22Rv1 (cell line): ENCODE data around the gene ZNF132.

ENCODE experiments used
- H3K27ac ChIP-seq: fragments of 450-650 bp; 2 replicates; pipeline ENCODE4 v1.5.1; 2017
- CTCF ChIP-seq: fragments of 450-650 bp; IDR thresholded peaks from 2 replicates; pipeline ENCODE4 v1.5.1; 2017; ENCODE audit warnings: mild to moderate bottlenecking
- ZFX ChIP-seq: fragments of 450-650 bp; IDR thresholded peaks from 2 replicates; pipeline ENCODE4 v1.6.1; 2017; ENCODE audit warnings: antibody characterized with exemption, borderline replicate concordance

Gene ZNF132

GRCh38 chr19:58416604-58417003, 23.3 kb downstream of the ZNF132 start:
- TF ChIP-seq CTCF (no peak), ZFX (no peak)

GRCh38 chr19:58409010-58409790, 30.8 kb downstream of the ZNF132 start:
- TF ChIP-seq CTCF, result no peak
- TF ChIP-seq ZFX, result no peak
- H3K27ac ChIP-seq, result peak overlapping the region; percentile 85

More at GRCh38 chr19:58416604-58417003, 23.3 kb downstream of the ZNF132 start:
- no peak overlapping the region for H3K27ac ChIP-seq

DNA sequence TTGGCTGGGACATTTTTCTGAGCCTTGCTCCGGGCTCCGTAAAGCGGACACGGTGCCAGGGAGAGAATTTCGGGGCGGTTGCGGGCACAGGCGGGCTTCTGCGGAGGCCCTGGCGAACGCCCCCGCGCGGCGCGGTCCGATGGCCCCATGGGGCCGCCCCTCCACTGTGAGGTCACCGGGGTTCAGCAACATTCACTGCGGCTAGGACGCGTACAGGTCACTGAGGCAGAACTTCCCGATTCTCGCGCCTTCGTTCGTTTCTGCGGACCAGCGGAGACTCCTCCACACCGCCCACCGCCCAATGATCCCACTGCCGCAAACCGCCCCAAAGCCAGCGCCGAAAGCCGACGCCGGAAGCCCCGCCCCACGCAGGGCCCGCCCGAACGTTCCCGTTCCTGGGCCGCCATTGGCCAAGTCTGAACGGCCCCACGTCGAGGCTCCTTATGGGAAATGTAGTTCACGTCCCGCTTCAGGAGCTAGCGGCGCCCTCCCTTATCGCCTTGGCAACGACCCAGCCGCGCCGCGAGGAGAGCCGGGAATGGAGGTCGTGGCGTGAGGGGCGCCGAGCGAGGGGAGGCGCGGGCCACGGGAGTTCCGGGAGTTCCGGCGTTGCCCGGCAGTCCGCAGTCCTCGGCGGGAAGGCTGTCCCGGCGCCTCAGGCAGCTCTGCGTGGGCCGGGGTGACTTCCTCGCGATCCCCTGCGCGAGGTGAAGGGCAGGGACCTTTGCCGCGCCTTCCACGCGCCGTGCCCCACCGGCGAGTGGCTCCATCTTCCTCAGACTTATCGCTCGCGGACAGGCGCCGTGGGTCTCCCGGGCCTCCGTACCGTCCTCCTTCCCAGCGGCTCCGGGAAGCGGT, 31.6 kb downstream of the ZNF132 start, which contains the start of gene ZNF584:
ZNF584 (plus strand) TSS at position 498 of the 858 bp plus-strand sequence. CDS start 499 bp downstream, outside the sequence.
- no peak for TF ChIP-seq ZFX
- TF ChIP-seq CTCF, result peak; percentile 22; the same call in 1 of the 2 replicates
- H3K27ac ChIP-seq, result peak within 1 kb of the TSS; percentile 85

DNA sequence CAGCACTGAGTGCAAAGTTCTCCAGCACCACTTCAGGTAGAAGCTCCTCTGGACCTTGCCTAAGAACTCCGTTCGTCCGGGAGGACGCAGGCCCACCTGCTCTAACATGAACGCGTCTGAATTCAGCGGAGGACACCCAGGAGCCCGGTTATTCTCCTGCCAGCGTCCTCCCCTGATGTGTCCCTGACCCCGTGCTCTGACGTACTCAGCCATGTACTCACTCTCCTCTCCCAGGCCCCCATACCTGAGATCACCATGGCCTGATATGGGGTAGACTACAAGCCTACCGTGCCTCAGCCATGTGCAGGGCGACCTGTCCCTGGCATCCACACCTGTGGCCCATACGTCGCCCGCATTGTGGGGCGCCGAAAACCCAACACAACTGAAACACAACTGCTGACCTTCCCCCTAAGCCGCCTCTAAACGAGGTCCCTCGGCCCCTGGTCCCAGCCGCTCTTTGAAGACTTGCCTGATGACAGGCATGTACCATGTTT, 32.2 kb downstream of the ZNF132 start:
- TF ChIP-seq ZFX (no peak), CTCF (no peak)
- peak overlapping the region; percentile 85 for H3K27ac ChIP-seq

GRCh38 chr19:58406818-58407657, 32.9 kb downstream of the ZNF132 start:
- no peak for TF ChIP-seq ZFX
- TF ChIP-seq CTCF, result peak; percentile 52
- peak overlapping the region; percentile 85 for H3K27ac ChIP-seq

DNA sequence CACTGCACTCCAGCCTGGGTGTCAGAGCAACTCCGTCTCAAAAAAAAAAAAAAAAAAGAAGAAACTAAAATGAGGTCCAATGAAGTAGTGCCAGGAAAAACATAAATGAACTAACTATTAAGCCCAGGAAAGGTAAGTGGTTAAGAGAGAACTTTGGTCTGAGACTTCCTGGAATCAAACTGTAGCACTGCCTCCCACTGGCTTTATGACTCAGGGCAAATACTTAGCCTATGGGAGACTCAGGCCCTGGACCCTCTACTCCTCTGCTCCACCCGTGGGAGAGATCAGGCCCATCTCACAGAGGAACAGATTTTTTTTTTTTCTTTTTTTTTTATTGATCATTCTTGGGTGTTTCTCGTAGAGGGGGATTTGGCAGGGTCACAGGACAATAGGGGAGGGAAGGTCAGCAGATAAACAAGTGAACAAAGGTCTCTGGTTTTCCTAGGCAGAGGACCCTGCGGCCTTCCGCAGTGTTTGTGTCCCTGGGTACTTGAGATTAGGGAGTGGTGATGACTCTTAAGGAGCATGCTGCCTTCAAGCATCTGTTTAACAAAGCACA, 36.0 kb downstream of the ZNF132 start:
- peak overlapping the region; percentile 96 for H3K27ac ChIP-seq
